Stimulated activated CD4-positive, alpha-beta T cell treated with anti-CD3 and anti-CD28 coated beads, Interleukin-12 subunit alpha, Interleukin-12 subunit beta, amount 100 ng/mL, for 4 hours (primary cell): ENCODE measurements around the gene CRTC2.
"Not testable (repeated sequence)": the region's sequence is repeated elsewhere in the genome, so short reads cannot be mapped to it uniquely, and the experiment has no call there.

Experiments used
- DNase-seq: peaks from one replicate; pipeline ENCODE4 v3.0.0-alpha.2; 2020

Gene CRTC2

DNA sequence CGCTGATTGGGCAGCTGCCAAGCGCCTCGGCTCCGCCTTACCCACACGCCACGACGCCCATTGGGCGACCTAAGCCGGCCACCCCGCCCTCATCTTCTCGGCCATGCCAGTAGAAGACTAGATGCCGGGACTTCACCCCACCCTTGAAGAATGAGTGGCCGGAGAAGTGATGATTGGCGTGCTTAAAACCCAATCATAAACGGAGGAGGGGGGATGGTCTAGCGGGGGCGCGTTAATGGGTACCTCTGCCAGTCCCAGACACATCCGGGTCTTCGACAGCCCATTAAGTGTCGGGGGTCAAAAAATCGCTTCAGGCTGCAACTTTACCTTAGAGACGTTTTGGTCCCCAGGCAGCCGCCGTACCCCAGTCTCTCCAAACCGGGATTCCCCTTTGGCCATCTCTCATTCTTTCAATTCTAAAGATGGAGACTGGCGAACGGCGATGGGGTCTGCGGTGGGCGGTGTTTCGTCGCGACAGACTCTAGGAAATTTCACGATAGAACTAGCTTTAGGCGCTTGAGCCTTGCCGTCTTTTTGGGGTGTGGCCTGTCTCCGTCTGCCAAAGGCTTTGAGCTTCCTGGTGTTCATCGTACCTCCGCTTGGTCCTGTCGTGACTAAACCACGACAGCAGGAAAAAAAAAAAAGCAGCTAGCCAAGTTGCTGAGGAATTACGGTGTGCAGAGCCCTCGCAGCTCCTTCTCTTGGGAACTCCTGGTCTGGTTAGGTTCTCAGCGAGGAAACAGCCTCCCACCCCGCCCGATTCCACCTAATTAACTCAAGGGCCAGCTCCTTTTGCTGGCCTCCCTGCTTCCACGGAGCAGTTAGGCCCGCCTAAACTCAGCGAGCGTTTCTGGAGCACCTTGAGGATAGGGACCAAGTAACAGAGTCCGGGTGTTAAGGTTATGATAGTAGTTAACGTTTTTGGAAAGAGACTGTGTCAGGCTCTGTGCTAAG is 35.2 kb downstream of the CRTC2 start, which contains the start of gene GATAD2B:
TSS of gene GATAD2B (minus strand) at position 1 of the 954 bp plus-strand sequence. CDS start 94,625 bp downstream, outside the sequence.
- peak; percentile 94 for DNase-seq

DNA sequence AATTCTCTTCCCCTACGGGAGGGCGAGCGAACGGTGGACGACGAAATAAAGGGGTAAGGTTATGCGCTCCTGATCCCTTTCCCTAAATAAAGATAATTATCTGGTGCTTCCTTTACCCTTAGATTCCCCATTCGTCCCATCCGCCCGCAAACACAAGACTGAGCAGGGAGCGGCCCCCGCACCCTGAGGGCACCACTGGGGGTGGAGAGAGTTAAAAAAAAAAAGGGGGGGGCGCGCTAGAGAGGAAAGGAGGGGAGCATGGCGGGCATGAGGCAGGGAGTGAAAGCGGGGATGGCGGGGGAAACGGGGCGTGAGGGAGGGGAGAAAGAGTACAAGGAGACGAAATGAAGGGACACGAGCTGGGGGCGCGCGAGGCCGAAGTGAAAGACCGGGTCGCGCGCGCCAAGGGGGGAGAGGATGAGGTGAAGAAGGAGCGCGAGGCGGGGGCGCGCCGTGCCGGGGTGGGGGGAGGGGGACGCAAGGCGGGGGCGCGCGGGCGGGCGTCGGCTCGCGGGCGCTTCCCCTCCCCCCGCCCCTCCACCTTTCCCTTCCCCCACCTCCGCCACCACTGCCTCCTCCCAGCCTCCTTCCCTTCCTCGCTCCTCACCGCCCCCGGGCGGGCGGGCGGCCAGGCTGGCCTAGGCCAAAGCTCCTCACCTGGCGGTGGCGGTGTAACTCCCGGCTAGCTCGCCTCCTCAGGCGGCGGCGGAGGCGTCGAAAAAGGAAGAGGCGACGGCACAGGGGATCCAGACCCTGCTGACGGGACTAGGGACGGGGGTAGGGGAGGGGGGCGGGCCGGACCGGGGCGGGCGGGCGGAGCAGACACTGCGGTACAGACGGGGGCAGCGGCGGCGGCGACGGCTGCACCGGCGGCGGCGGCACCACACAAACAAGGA is 36.1 kb downstream of the CRTC2 start:
- peak; percentile 68 for DNase-seq

DNA sequence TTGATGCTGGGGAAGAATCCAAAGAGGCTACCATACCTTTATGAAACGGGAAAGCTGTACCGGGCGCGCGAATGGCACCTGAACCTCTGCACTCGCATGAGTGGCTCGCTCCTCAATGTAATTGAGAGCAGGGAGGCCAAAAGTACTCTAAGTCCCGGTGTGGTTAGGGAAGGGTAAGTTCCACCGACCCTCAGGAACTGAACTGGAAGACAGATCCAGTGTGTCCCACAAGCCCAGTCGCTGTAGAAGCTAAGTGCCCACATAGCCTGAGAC is 36.7 kb downstream of the CRTC2 start:
- DNase-seq, result no peak

DNA sequence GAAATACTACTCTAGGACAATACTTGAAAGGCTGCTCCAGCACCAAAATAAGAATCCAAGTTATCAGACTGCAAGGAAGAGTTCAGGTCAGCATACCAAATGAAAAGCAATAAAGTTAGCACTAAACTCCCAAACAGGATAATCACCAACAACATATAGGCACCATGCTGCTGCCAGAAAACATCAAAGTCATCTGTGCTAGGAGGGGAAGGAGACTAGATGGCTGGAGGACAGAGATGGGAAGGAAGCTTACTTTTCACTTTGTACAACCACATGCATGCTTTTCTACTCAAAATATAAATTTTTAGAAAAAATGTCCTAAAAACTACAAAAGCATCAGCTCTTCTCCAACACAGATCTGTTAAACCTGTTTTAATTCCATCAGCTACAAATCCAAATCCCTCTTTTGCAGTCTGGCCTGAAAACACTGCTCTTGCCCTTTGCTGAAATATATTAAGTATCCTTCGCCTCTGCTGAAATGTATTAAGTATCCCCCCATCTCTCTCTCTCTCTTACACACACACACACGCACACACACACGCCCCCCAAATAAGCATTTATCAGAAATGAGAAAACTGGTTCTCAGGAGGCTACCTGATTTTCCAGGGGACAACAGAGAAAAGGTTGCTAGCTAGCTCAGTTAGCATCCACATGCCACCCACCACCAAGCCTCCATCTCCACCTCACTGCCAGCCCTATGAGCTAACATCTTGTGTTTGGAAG is 37.2 kb downstream of the CRTC2 start:
- DNase-seq, result no peak

DNA sequence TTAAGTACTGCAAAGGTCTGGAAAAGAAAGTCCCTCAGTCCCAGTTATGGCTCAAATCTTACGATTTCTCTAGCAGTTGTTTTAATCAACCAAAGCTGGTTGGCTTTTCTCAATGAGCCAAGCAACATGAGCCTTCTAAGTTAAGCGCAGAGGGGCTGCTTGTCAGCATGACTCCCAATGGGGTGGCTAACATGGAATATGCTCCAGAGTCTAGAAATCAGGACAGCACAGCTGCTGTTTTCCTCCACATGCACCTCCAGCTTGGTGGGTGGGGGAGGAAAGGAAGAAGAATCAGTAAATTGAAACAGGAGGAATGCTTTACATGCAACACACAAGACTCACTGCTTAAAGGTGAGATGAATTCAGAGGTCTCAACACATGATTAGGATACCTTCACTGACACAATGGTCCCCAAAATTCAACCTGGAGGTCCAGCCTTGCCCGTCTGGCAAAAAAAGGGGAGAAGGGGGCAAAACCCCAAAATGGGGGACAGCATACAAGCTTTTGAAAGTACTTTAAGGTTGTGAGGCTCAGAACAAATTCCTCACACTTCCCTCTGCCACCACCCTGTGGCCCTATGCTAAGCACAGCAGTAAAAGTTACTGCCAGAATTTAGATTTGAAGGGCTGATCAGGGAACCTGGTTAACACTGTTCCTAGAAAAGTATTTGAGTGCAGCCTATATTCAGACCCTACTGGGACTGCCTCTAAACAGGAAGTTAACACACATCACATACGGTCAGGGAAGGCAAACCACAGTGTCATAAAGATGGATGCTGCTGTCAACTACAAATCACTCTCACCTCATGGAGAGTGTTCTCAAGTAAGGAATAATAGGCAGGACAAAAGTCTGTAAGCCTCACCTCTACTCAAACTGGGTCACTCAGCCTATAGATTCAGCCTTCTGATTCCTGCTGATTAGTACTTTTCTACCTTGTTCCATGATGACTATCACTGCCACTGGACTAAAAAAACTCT is 38.2 kb downstream of the CRTC2 start:
- DNase-seq, result no peak

DNA sequence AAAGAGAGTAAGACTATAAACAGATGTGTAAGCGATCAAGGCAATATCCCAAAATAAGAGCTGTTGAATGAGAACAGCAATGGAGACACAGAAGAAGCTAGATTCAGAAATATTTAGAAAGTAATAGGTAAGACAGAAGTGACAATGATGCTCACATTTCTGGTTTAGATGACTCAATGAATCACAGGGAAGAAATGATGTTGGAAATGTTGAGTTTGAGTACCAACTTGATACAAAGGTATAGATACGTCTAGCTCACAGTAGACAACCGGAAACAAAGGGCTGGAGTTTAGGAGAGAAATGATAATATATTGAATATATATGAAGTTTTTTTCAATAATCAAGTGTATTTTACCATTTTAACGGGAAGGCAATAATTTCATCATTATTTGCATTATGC is 42.1 kb downstream of the CRTC2 start:
- no peak for DNase-seq

DNA sequence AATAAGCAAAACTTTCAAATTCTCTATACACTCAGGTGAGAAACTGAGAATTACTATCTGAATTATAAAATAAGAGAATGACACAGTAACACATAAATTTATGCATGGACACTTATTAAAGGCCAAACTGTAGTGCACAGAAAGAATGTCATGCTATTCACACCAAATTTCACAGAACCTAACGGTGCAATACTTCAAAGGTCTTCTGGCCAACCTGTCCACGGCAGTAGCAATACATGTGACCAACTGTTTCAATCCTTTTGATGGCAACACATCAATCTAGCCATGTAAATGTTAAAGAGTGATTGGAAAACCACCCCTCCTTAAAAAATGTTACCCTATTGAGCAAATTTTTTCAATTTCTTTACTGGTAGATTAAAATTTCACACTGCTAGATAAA is 46.1 kb downstream of the CRTC2 start:
- no peak for DNase-seq

DNA sequence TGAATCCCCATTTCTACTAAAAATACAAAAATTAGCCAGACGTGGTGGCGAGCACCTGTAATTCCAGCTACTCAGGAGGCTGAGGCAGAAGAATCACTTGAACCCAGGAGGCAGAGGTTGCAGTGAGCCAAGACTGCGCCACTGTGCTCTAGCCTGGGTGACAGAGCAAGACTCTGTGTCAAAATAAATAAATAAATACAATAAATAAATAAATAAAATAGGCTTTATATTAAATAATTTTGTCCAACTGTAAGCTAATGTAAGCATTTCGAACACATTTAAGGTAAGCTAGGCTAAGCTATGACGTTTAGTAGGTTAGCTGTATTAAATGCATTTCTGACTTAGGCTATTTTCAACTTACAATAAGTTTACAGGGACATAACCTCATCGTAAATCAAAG is 47.9 kb downstream of the CRTC2 start:
- not testable (repeated sequence) for DNase-seq

DNA sequence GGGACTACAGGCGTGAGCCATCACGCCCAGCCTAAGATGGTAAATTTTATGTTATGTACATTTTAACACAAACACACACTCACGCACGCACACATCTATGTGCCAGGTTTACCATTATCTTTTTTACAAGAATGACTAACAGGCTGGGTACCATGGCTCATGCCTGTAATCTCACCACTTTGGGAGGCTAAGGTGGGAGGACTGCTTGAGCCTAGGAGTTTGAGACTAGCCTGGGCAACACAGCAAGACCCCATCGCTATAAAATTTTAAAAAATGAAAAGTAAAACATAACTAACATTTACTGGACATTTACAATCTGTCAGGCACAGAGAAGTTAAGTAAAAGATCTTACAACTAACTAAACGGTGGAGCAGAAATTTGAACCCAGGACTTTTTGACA is 50.3 kb downstream of the CRTC2 start:
- DNase-seq, result no peak

DNA sequence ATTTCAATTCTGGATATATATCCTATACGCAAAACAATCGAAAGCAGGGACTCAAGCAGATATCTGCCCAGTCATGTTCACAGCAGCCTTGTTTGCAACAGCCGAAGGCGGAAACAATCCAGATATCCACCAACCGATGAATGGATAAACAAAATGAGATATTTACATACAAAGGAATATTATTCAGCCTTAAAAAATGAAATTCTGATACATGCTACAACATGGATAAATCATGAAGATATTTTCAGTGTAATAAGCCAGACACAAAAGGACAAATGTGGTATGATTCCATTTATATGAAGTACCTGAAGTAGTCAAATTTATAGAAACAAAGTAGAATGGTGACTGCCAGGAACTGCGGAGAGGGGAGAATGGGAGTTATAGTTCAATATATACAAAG is 51.3 kb downstream of the CRTC2 start:
- DNase-seq, result no peak

DNA sequence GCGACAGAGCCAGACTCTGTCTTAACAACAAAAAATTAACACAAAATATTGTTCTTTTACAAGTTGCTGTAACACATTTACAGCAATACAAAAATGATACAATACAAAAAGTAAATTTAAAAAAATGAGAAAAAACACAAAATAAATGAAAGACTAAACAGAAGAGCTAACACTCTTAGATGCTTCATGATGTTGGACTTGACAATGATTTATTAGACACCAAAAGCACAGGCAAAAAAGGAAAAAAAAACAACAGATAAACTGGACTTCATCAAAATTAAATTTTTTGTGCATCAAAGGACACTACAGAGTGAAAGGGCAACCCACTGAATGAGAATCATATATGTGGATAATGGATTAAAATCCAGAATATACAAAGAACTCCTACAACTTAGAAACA is 52.0 kb downstream of the CRTC2 start:
- DNase-seq, result no peak

DNA sequence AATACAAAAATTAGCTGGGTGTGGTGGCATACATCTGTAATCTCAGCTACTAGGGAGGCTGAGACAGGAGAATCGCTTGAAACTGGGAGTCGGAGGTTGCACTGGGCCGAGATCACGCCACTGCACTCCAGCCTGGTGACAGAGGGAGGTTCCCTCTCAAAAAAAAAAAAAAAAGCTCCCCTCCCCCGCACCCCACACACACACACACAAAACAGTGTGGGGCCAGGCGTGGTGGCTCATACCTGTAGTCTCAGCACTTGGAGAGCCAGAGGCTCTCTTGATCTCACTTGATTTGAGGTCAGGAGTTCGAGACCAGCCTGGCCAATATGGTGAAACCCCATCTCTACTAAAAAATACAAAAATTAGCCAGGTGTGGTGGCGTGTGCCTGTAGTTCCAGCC is 52.5 kb downstream of the CRTC2 start:
- DNase-seq, result not testable (repeated sequence)

DNA sequence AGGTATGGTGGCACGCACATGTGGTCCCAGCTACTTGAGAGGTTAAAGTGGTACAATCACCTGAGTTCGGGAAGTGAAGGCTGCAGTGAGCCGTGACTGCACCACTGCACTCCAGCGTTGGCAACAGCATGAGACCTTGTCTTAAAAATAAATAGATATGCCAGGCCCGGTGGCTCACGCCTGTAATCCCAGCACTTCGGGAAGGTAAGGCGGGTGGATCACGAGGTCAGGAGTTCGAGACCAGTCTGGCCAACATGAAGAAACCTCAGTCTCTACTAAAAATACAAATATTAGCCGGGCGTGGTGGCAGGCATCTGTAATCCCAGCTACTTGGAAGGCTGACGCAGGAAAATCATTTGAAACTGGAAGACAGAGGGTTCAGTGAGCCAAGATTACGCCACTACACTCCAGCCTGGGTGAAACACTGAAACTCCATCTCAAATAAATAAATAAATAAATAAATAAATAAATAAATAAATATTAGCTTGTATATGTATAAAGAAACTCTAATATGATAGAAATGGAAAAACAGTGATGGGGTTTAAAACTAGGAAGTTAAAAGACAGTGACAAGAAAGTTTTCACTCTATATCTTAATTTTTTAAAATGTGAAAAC is 54.5 kb downstream of the CRTC2 start:
- no peak for DNase-seq

DNA sequence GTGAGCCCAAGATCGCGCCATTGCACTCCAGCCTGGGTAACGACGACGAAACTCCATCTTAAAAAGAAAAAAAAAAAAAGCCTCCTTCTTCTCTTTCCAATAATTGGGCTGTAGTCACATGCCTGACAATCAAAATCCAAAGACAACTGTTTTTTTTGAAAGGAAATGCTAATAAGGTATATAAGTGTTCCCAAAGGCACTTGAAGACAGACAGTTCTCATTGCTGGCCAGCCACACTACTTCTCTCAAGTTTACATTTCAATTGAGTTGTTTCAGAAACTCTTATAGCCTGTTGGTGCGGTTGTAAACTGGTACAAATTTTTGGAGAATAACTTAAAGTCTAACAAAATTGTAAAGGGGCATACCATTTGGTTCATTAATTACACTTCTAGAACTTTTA is 58.9 kb downstream of the CRTC2 start:
- DNase-seq, result no peak
